ENCODE results near the gene CLCF1. TPM values are rescaled to one million over a fixed set of nuclear protein-coding genes. Genes with fewer than 3 reads are reported as not detected.

CLCF1 gene
- total RNA-seq, 1 donor, result 9.4 TPM

DNA sequence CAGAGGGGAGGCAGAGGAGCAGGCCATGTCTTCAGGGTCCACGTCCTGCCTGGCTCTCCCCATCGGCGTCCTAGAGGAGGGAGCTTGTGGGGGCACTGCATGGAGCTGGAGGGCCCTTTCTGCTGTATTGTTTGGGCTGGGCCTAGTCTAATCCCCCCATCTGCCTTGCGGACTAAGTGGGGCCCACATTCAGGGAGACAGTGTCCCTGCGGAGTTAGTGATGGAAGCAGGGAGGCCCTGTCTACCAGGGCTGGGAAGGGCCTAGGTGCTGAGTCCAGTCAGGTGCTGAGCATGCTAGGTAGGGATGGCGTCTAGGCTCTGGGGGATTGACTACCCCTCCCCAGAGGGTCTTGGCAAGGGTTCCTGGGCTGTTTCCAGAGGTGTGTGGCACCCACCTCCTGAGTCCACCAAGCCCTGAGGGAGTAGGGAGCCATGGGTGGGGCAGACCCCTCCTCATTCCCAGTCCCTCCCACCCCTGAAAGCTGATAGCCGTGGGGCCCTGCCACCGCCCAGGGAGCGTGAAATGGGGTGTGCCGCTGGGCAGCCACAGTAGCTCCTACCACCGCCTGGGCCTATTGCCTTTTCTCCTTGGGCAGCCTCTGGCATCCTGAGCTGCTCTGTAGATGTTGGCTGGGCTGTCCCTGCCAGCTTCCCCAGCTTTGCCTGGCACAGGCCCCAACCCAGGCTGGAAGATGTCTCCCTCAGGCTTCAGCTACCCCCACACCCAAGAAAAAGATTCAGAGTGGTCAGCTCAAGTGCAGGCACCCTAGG is 18.2 kb downstream of the CLCF1 start:
- DNase-seq (ENCODE audit: low read depth), result no peak
- TF ChIP-seq, protein P1, sequence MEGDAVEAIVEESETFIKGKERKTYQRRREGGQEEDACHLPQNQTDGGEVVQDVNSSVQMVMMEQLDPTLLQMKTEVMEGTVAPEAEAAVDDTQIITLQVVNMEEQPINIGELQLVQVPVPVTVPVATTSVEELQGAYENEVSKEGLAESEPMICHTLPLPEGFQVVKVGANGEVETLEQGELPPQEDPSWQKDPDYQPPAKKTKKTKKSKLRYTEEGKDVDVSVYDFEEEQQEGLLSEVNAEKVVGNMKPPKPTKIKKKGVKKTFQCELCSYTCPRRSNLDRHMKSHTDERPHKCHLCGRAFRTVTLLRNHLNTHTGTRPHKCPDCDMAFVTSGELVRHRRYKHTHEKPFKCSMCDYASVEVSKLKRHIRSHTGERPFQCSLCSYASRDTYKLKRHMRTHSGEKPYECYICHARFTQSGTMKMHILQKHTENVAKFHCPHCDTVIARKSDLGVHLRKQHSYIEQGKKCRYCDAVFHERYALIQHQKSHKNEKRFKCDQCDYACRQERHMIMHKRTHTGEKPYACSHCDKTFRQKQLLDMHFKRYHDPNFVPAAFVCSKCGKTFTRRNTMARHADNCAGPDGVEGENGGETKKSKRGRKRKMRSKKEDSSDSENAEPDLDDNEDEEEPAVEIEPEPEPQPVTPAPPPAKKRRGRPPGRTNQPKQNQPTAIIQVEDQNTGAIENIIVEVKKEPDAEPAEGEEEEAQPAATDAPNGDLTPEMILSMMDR (IDR thresholded peaks at IDR 0.05; ENCODE audit: insufficient read depth, low read length), result no peak
- peak overlapping the region; percentile 31 for H3K4me3 ChIP-seq (ENCODE audit: low read depth, low read length)

DNA sequence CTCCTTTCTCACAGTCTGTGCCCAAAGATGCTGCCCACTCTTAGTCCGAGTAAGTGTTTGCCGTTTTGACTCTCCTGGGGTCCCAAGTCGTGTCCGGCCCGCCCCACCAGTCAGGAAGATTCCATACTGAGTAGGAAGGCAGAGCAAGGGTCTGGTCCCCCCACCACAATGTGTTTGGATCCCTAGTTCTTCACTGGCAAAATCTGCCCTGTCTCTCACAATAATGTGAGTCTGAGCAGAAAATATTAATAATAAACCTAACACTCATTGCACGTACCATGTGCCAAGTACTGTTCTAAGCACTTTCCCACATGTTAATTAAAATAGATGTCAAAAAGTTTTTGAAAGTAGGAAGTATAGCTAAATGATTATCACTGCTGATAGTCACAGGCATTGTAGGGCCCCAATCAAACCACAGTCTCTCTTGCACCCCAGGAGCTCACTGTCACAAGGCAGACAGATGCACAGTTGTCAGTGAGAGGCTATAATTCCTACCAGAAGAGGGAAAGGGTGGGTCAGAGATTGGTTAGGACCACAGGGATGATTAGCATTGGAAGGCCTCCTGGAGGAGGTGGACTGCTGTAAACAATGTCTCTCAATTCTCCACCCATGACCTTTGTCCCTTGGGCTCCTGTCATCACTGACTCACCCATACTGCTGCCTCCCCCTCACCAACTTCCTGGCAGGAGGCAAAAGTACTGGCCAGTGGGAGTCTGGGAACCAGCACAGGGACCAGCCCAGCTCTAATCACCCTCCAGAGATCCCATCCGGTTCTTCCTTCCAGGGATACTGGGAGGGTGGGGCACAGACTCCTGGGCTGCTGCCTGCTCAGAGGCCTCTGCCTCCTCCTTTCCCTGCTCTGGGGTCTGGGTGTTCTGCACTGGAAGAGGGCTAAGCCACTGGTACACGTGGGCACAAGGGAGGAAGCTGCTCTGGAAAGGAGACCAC is 19.0 kb downstream of the CLCF1 start:
- peak; percentile 95 for DNase-seq (ENCODE audit: low read depth)
- H3K4me3 ChIP-seq (ENCODE audit: low read depth, low read length), result peak overlapping the region; percentile 46
- TF ChIP-seq, protein P1 (IDR thresholded peaks at IDR 0.05; ENCODE audit: insufficient read depth, low read length), result peak; percentile 35

DNA sequence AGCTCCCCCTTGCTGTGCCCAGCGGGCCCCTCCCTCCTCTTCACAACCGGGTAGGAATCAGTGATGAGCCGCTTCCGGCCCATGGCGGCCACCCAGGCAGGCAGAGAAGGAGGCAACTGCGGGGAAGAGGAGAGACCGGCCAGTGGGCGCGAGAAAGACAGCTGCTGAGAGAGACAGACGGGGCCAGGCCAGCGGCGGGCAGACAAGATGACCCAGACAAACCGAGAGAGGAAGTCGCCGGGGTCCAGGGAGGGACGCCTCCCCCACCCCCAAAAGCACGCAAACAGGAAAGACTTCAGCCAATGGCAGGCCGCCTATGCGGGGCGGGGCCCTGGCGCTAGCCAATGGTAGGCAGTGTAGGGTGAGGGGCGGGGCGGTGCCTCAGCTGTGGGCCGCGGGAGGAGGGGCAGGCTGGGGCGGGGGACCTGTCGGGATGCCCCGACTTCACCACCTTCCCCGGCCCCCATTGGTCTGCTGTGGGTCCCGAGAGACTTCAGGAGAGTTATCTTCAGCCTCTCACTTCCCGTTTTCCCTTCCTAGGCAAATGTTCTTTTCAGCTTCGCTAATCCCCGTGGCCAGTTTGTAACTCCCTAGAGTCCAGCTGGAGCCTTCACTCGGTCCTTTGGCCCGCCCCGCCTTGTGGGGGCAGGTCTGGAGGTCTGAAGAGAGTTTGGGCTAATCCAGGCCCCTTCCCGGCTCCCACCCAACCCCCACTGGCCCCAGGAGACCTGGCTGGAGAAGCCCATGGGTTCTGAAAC is 19.9 kb downstream of the CLCF1 start, which contains the start of gene POLD4:
Gene POLD4, minus strand, starts transcription at position 230 of the 758 bp plus-strand sequence. Its CDS starts 147 bp downstream, at position 83.
- DNase-seq (ENCODE audit: low read depth), result peak; percentile 96
- TF ChIP-seq, protein P1 (IDR thresholded peaks at IDR 0.05; ENCODE audit: insufficient read depth, low read length), result no peak
- H3K4me3 ChIP-seq (ENCODE audit: low read depth, low read length), result peak within 1 kb of the TSS; percentile 89

DNA sequence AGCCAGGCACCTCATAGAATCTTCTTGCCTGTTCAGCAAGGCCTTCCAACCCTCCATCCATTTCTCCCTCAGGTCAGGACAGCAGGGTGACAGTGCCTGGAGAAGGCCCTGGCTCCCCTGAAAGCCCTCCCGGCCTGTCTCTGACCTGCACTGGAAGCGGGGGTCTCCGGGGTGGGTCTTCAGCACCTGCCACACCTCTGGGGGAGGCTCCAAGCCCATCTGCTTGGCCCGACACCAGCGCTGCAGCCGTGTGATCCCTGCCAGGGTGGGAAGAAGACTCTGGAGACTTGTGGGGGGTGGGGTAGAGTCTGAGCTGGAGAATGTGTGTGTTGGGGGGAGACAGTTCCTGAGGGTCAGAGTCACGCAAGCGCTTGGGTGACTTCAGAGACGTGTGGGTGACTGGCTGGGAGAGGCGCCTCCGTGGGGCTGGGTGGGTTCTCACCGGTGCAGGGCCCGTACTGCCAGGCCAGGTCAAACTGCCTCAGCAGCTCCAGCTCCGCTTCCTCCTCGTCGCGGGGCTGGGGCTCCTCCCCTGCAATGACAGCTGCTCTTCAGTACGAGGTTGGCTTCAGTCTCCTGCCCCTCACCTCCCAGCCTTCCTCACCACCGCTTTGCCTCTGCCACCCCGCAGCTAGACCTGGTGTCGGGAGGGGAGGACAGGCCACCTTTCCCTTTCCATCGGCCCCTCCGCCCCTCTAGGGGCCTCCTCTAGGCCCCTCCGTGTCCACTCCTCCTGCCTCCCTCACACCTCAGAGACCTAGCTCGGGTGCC is 20.7 kb downstream of the CLCF1 start:
- H3K4me3 ChIP-seq (ENCODE audit: low read depth, low read length), result peak overlapping the region; percentile 89
- DNase-seq (ENCODE audit: low read depth), result no peak
- TF ChIP-seq, protein P1 (IDR thresholded peaks at IDR 0.05; ENCODE audit: insufficient read depth, low read length), result no peak

DNA sequence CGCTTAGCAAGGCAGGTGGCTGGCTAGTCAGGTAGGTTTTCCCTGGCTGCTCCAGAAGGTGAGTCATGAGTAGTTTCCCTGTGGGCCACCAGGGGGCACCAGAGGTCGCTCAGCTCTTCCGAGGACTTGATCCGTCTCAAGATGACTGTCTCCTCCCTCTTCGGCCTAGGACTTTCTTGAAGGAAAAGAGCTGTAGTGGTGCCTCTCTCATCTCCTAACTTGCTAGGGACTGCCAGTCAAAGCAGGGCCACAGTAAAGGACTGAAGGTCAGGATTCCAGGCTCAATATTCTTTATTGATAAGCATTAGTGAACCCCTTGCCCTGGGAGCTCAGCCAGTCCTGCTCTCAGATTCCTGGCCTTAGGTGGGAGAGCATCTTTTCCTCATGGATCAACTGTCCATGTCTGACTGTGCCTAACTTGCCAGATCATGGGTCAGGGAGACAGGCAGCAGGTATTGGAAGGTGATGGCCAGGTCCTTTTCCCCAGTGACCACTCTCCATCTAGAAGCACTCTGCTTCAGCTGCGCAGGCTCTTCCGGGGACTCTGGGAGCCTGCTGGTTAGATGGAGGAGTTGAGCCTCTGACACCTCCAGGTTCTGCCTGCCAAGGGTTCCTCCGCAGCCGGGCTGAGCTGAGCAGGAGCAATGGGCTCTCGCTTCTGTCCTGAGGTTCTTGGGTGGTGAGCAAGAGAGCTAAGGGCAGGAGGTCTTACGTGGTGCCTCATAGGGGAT is 22.0 kb downstream of the CLCF1 start:
- peak overlapping the region; percentile 45 for H3K4me3 ChIP-seq (ENCODE audit: low read depth, low read length)

More for the DNA sequence above, 22.0 kb downstream of the CLCF1 start:
- TF ChIP-seq, protein P1 (IDR thresholded peaks at IDR 0.05; ENCODE audit: insufficient read depth, low read length), result peak; percentile 91
- DNase-seq (ENCODE audit: low read depth), result peak; percentile 88

Data from fibroblast of the aortic adventitia (primary cell).